ENCODE results near the gene LRRC37A3.
A peak's percentile ranks its signal among the peaks of the same experiment; 100 is the strongest.
"Not testable (repeated sequence)": the region's sequence is repeated elsewhere in the genome, so short reads cannot be mapped to it uniquely, and the experiment has no call there.

Gene LRRC37A3

DNA sequence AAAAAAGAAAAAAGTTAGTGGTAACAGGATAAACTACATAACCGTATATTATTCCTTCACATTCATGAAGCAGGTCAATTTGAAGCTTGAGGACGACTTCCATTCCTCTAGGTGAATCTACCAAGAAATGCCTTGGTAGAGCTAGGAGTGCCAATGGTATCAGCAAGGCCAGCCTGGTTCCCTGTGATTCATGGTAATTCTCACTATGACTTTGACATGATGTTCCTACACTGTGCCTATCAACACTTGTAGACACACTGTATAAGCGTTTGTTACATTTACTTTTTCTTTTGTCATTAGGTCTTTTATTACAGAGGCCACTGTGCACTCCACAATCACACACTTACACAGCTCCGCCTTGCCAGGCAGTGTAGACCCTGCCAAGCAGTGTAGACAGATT, 7.2 kb upstream of the LRRC37A3 start:
- not testable (repeated sequence) for DNase-seq (ENCODE audit: low spot score)

DNA sequence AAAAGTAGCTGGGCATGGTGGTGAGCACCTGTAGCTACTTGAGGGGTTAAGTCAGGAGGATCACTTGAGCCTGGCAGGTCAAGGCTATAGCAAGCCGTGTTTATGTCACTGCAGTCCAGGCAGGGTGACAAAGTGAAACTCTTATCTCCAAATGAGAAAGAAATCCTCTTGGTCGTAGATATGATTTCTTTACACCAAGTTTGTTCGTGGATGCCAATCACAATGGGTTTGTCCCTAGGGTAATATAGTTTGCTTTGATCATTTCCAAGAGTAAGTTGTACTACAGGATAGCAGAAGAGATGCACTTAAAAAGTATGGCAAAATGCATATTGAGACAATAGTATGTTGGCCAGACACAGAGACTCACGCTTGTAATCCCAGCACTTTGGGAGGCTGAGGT, 6.0 kb upstream of the LRRC37A3 start:
- DNase-seq (ENCODE audit: low spot score): not testable (repeated sequence)

DNA sequence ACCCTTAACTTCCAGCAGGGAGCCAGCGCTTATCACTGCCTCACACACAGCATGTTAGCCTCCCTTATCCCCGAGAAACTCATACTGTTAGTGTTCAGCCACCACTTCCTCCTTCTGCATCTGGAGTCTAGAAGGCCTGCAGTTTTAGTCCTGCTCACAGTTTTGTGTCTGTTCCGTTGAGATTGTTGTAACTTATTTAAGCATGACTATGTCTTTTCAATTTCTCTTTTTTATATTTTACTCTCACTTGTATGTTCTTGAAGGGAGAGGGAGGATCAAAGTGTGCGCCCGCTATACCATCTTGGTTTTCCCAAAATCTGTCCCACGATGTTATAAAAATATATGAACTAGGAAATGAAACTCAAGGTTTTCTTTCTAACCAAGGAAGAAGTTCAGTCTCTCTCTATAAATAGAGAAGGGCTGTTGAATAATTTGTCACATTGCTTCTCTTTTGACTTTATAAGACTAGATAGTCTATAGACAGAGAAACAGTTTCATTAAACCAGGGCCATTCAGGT, 3.8 kb upstream of the LRRC37A3 start:
- not testable (repeated sequence) for DNase-seq (ENCODE audit: low spot score)

DNA sequence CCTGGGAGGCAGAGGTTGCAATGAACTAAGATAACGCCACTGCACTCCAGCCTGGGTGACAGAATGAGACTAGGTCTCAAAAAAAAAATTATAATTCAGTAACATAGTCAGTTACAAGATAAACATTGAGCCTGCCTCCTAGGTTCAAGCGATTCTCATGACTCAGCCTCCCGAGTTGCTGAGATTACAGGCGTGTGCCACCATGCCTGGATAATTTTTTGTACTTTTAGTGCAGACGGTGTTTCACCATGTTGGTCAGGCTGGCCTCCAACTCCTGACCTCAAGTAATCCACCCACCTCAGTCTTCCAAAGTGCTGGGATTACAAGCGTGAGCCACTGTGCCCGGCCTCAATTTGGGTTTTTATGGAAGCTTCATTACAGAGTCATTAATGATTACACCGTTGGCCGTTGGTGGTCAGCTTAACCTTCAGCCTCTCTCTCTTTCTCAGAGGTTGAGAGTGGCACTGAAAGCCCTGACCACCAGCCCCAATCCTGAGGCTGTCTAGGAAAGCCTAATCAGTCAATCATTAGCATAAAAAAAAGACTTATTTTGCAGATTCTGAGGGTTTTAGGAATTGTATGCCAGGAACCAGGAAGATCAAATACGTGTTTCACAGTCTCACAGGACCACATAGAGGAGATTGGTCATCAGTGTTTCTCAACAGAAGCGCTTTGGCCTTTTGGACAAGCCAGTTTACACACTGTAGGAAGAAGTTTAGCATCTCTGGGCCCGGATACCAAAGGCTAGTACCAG, 1.3 kb upstream of the LRRC37A3 start:
- no peak for DNase-seq (ENCODE audit: low spot score)

DNA sequence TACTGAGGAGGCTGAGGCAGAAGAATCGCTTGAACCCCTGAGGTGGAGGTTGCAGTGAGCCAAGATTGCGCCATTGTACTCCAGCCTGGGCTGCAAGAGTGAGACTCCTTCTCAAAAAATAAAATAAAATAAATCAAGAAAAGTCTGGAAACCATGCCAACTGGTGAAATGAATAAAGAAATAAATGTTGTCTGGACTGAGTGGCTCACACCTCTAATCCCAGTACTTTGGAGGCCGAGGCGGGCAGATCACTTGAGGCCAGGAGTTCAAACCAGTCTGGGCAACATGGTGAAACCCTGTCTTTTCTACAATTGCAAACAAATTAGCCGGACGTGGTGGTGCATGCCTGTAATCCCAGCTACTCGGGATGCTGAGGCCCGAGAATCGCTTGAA, 744 bp upstream of the LRRC37A3 start:
- DNase-seq (ENCODE audit: low spot score): no peak

DNA sequence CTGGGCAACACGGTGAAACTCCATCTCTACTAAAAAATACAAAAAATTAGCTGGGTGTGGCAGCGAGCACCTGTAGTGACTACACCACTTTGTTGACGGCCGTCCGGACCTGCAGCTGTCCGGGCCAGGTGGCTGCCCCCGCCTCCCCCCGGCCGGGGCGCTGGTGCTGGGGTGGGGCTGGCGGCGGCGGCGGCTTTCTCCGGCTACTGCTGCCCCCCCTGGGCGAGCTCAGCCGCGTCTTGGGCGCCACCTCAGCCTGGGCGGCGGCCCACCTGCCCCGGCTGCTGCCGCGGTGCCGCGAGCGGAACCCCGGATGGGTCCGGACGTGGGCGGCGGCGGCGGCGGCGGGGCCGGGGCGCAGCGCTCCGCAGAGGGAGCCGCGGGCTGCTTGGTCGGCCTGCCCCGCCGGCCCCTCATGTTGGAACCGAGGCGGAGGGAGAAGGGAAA, 413 bp downstream of the LRRC37A3 start:
- DNase-seq (ENCODE audit: low spot score): peak; percentile 32

DNA sequence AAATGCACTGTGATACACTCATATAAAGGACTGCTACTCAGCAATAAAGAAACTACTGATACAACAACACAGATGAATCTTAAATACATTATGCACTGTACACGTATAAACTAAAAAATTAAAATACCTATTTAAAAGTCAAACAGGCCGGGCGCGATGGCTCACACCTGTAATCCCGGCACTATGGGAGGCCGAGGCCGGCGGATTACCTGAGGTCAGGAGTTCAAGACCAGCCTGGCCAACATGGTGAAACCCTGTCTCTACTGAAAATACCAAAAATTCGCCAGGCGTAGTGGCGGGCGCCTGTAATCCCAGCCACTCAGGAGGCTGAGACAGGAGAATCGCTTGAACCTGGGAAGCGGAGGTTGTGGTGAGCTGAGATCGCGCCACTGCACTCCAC, 1.7 kb downstream of the LRRC37A3 start:
- DNase-seq (ENCODE audit: low spot score): not testable (repeated sequence)

DNA sequence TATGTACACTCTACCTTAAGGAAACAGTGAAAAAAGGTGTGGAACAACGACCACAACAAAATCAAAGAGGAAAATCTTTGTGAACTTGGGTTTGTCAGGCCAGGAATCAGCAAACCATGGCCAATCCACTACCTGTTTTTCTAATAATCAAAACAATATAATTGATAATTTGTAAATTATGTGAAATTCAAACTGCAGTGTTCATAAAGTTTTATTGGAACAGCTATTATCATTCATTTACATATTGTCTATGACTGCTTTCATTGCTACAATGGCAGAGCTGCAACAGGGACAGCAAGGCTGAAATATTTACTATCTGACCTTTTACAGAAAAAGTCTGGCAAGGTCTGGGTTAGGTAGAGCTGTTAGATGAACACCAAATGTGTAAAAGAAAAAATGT, 4.0 kb downstream of the LRRC37A3 start:
- not testable (repeated sequence) for DNase-seq (ENCODE audit: low spot score)

DNA sequence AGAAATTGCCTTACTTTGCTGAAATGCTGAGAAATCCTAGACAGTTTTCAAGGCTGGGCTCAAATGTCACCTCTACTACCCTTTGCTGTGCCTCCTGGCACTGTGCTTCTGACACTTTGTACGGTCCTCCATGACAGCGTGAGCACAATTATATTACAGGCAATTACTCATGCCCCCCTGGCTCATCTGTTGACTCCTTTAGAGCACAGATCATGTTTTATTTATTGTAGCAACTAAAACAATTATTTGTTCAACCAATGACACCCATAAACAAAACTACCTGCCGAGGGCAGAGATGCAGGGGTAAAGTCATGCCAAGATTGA, 9.1 kb downstream of the LRRC37A3 start:
- DNase-seq (ENCODE audit: low spot score): not testable (repeated sequence)

DNA sequence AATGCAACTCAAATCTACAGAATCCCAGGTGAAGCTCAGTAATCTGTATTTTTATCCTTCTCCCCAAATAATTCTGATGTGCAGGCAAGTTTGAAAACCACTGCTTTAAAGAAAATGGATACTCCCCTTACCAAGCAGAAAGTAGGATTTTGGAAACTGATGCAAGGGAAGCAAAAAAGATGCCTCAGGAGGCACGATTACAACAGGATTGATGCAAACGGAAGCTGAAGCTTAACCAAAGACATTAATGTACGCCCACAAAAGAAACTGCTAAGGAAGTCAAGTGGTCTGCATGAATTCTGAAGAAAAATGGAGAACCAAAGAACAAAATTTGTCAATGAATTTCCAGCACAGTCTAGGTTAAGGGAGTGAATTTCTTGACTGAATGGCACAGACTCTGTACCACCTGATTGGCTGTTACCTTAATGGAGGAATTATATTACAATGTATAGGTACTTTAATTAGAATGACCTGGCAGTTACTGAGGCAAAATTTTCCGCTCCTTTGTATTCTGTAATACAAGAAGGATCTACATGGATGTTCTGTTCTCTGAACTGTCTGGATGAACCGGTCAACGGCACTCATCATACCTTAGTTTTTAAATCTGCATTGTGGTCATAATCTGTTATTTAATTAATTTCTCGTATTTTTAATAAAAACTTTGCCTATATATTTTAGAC, 9.6 kb downstream of the LRRC37A3 start:
- DNase-seq (ENCODE audit: low spot score): not testable (repeated sequence)

DNA sequence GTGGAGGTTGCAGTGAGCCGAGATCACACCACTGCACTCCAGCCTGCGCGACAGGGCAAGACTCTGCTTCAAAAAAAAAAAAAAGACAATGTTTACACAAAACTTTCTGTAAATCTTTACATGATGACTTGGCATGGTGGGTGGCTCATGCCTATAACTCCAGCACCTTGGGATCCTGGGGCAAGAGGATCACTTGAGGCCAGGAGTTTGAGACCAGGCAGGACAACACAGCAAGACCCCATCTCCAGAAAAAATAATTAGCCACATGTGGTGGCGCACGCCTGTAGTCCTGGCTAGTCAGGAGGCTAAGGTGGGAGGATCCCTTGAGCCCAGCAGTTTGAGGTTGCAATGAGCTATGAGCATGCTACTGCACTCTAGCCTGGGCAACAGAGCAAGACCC, 15.2 kb downstream of the LRRC37A3 start:
- DNase-seq (ENCODE audit: low spot score): not testable (repeated sequence)

DNA sequence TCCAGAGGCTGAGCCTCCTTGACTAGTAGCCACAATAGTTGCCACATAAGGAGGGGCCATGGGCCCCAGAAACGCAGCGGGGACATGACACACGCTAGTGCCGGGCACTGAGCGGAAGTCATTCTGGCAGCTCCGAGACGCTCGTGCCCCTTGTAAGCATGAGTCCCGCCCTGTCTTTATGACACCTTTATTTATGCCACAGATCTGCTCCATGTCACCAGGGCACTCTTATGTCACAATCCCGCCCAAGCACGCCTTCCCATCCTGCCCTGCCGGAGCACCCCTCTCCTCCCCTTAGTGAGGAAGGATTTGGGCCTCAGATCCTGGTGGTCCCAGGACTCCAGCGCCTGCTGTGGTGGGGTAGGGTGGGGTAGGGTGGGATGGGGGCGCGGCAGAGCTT, 22.1 kb downstream of the LRRC37A3 start:
- not testable (repeated sequence) for DNase-seq (ENCODE audit: low spot score)

DNA sequence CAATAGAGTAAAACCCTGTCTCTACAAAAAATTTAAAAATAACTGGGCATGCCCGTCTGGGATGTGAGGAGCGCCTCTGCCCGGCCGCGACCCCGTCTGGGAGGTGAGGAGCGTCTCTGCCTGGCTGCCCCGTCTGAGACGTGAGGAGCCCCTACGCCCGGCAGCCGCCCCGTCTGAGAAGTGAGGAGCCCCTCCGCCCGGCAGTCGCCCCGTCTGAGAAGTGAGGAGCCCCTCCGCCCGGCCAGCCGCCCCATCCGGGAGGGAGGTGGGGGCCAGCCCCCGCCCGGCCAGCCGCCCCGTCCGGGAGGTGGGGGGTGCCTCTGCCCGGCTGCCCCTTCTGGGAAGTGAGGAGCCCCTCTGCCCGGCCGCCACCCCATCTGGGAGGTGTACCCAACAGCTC, 45.1 kb downstream of the LRRC37A3 start:
- DNase-seq (ENCODE audit: low spot score): not testable (repeated sequence)

DNA sequence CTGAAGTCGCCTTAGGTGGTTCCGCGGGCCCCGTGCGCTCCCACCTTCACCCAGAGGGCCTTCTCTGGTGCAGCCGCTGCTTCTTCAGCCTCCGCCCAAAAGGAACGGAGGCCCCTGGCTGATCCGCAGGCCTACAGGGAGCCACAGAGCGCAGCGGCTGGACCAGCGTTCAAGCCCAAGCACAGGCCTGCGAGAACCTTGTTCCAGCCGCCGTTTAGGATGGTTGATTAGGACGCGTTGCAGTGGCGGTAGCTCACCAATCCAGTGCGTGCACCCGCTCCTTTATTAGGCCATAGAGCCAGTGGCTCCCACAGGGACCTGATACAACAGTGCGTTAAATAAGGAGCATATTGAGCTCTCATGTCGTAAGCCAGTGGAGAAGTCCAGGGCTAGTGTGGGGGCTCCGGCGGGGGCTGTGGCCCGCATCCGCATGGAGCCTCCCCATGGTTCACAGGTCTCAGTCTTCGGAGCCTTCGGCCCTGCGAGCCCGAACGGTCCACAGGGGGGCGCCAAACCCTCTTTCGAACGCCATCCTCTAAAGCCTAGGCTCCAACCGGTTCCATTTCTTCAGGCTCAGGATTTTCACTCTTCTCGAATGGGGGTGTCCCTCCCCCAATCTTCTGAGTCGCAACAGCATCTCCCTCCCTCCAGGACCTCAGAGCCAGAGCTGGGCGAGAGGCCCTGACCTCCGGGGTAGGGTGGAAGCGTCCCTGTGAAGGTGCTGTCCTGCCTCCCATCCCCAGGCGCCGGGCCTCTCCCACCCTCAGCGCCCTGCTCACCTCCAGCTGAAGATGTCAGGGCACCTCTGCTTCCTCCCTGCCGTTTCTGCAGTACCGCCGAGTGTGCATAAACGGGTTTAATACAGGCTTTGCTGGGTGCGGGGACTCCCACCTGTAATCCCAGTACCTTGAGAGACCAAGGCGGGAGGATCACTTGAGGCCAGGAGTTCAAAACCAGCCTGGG, 71.5 kb downstream of the LRRC37A3 start:
- peak; percentile 61 for DNase-seq (ENCODE audit: low spot score)

DNA sequence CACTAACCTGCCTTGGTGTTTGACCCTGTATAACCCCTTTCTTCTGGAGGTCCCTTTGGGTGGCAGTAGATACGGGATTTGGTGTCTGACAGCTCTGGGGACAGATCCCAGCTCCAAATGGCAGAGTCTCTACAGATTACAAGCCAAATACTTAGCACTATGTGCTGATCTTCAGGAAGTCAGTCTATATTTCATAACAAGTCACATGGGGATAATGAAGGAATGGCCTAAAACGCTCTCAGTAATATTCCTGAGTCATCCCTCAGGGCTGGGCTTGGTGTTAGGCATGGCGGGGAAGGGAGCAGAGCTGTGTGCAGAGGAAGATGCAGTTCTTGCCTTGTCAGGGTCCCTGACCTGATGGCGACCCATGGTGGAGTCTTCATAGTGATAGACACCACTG, 72.4 kb downstream of the LRRC37A3 start:
- not testable (repeated sequence) for DNase-seq (ENCODE audit: low spot score)

DNA sequence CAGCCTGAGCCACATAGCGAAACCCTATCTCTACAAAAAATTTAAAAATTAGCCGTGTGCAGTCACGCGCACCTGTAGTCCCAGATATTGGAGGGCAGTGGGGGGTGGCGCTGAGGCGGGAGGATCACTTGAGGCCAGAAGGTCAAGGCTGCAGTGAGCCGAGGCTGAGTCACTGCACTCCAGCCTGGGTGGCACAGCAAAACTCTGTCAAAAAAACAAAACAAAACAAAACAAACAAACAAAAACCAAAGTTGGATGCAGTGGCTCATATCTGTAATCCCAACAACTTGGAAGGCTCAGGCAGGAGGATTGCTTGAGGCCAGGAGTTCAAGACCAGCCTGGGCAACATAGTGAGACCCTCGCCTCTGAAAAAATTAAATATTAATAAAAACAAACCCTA, 75.4 kb downstream of the LRRC37A3 start:
- DNase-seq (ENCODE audit: low spot score): not testable (repeated sequence)

DNA sequence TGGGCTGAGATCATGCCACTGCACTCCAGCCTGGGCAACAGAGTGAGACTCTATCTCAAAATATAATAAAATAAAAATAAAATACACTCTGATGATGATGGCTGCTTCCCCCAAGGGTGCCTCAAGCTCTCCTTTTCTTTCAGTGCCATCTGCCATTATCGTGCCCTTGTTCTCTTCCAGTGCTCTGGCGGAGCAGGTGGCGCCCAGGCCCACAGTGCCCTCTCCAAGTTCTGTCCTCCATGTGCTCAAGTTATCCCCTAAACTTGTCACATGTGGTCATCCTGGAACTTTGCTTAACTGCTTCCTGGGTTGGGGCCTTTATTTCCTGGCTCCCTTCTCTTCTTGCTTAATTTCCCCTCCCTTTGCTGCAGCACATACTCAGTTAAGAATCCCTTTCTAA, 76.4 kb downstream of the LRRC37A3 start:
- not testable (repeated sequence) for DNase-seq (ENCODE audit: low spot score)

DNA sequence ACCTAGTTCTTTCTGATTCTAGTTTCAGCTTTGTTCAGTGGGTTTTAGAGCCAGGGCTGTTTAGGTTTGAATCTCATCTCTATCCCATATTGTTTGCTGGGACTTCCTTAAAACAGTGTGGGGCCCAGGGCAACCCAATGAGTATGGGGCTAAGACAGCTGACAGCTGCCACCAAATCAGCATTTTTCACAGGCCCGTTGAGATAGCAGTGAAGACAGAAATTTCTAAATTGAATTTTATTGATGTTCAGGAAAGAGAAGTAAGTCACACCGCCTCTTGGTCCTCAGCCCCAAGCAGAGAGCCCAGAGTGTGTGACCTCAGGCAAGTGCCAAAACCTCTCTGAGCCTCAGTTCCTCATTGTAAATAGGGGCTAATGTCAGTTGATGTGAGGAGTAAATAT, 78.3 kb downstream of the LRRC37A3 start:
- DNase-seq (ENCODE audit: low spot score): not testable (repeated sequence)

DNA sequence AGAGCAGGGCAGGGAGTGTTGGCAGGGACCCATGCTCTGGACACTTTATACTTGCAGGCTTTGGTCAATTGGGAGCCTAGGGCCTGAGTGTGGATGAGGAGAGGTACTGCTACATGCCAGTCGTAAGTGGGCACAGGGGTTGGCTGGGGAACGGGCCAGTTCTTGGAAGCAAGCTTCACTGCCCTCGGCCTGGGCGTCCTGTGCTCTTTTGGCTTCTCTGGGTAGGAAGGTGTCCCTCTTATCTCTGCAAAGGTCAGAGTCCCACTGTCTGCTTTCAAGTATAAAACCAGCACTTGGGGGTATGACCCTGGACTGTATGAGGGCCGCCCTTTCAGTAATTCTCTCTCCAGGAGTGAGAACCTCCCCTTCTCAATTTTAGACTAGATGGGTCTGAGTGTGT, 80.8 kb downstream of the LRRC37A3 start:
- DNase-seq (ENCODE audit: low spot score): not testable (repeated sequence)

DNA sequence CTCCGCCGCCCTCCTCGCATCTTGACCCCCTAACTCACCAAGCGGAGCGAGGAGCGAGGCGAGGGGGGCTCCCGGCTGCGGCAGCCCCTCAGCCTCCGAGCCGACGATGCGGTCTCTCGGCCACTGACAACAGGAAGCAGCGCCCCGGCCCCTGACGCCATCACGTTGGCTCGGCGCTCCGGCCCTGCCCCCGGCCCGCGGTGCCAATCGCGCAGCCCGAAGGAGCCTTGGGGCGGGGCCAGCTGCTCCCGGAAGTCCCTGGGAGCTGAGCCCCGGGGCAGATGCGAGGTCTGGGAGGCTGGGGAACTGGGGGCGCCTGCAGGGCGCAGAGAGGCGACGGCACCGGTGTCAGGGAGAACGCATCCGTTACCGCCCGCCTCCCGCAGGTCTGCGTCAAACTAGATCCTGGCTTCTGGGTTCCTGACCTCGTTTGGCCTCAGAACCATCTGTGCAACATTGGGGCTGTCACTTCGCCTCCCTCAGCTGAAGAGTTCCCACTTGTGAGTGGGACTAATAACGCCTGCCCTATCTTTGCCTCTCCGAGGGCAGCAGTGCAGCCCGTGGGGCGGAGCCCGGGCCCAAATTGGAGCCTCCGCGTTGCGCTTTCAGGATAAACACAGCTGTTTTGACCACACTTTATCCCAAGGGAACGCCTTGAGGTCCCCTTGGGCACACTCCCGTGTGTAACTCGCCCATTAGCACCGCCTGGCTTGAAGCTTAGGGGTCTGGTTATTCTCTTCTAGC, 82.1 kb downstream of the LRRC37A3 start:
- peak; percentile 80 for DNase-seq (ENCODE audit: low spot score)

DNA sequence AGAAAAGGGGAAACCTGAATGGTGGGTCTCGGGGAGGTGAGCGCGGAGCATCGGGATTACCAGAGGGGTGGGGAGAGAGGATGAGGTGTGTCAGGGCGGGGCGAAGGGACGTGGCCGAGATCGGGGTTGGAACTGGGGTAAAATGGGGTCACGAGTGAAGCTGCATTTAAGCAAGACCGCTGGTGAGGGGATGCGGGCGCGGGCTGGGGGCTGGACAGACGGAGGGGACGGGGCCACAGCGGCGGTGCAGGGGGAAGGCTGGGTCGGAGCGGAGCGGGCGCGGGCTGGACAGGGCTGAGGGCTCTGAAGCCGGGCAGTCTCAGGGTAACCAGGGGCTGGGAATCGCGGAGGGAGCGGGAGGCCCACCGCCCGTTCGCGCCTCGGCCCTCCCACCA, 82.7 kb downstream of the LRRC37A3 start:
- peak; percentile 2 for DNase-seq (ENCODE audit: low spot score)
